HG03139 (cell line): Measurements from ENCODE around the gene GFRA4.

ENCODE experiments used
- ATAC-seq: cut with Tn5 transposase; IDR thresholded peaks from one replicate; pipeline ENCODE4 v1.9.1; 2021; ENCODE audit not compliant: unreplicated experiment

GFRA4 gene

DNA sequence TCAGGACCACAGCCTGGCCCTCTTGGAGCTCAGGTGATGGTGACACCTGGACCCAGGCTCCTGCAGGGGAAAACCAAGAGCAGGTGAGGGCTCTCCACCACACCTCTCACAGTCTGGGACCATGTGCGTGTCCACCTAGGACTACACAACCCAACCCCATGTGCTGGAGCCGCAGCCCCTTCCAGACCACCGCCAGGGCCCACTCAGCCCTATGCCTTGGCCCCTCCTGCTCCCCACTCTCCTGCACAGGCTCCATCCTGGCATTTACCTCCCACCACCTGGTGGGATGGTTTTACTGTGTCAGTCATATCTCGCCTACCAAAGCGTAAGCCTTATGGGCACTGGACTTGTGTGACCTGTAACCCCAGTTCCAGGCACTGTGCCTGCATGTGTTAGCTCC, 31.7 kb upstream of the GFRA4 start:
- no peak for ATAC-seq

DNA sequence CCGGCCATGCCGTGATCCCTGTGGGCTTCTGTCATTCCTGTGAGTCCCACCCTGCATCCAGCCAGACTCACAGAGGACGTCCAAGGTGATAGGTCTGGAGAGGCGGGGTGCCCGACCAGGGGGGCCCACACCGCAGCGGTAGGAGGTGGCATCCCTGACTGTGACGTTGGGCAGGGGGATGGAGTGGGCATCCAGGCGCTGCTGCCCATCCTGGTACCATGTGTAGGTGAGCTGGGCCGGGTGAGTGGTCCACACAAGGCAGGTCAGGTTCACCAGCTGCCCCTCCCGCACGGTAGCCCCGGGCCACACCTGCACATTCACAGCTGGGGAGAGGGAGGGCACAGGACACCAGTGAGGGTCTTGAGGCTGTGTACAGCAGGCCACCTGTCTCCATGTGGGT, 30.2 kb upstream of the GFRA4 start:
- no peak for ATAC-seq

- ATAC-seq = no peak
Observed at GRCh38 chr20:3692706-3693294, 29.6 kb upstream of the GFRA4 start.

GRCh38 chr20:3691897-3692296, 28.7 kb upstream of the GFRA4 start:
- no peak for ATAC-seq

GRCh38 chr20:3691306-3691705, 28.1 kb upstream of the GFRA4 start:
- ATAC-seq = no peak

DNA sequence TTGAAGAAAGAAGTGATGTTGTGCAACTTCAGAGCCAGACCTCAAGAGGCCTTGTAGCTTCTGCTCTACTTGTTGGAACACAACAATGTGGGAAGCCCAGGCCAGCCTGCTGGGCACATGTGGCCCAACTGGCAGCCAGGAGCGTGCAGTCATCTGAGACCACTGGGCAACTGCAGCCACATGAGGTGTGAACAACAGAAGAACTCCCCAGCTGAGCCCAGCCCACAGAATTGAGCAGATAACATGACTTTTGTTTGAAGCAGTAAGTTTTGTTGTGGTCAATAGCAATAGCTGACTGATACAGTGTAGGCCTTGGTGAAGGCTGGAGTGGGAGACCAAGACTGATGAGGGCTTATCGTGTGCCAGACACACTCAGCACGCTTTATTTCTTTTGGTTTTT, 27.2 kb upstream of the GFRA4 start:
- ATAC-seq = no peak

GRCh38 chr20:3689978-3690377, 26.8 kb upstream of the GFRA4 start:
- ATAC-seq = no peak

DNA sequence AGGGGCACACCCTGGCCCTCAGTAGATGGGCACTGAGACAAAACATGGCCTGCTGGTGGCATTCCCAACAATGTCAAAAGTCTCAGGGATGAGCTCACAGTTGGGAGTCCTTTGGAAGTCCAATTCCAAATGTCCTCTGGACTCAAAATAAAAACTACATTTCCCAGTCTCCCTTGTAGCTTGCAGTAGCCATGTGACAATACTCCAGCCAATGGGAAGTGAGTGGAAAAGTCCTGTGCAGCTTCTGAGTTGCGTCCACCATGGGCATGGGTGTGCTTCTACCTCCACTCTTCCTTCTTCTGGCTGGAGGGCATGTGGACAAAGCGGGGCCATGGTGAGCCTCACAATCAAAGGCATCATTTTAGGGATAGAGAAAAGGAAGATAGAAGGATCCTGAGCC, 24.5 kb upstream of the GFRA4 start:
- no peak for ATAC-seq

DNA sequence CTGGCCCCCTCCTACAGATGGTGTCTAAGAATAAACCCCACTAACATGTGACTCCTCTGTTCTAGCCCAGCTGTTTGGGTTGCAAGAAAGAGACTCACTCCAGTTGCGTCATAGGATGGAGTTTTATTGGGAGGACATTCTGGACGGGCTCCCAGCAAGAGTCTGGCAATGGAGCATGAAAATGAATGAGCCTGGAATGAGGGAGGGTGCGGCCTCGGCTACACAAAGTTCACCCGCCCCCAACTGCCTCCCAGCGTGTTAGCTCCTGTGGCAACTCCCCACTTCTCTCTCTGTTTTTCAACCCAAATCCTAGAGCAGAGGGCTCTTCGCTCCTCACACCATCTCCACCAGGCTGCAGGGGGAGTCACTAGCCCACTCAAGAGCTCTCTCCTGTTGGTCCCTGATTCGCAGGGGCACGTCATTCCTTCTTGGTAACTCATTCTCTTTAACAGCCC, 23.7 kb upstream of the GFRA4 start:
- no peak for ATAC-seq

DNA sequence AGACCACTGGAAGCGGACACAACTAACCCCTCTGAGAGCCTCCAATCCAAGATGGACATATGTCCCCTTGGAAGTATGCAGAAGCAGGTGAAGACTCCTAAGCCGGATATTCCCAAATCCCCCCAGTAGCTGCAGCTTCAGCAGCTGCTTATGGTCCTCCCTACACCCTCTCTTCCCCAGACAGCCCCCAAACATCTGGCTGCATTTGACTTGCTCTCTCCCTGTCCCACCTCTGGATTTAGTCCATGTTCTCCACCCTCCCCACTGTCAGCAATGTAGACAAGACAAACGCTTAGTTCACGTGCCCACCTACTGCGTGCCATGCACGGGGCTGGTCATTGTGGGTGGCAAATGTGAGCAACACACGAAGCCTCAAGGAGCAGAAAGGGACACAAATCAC, 23.2 kb upstream of the GFRA4 start:
- no peak for ATAC-seq

DNA sequence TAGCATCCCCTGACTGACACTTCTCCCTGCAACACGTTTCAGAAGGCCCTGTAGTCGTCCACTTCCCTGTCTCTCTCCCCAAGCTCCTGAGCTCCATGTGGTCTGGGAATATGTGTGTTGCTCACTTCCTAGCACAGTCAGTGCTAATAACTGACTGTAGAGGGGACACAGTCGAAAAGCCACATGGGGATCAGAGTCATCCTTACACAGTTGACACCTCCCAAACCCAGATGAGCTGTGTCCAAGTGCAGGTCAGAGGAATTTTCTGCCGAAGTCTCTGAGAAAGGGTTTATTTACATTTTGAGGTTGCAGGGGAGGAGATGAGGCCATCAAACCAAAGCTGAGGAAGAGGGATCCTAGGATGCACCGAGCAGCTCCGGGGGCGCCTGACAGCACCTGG, 22.1 kb upstream of the GFRA4 start:
- ATAC-seq = no peak

GRCh38 chr20:3681931-3682781, 19.0 kb upstream of the GFRA4 start, which contains the start of gene ADAM33:
TSS of gene ADAM33 (minus strand) at chr20:3682010. CDS start at chr20:3682004, 6 bp downstream.
- ATAC-seq = no peak

- no peak for ATAC-seq
Observed at GRCh38 chr20:3681352-3681930, 18.2 kb upstream of the GFRA4 start.

- ATAC-seq = no peak
Observed at GRCh38 chr20:3680701-3681351, 17.6 kb upstream of the GFRA4 start.

DNA sequence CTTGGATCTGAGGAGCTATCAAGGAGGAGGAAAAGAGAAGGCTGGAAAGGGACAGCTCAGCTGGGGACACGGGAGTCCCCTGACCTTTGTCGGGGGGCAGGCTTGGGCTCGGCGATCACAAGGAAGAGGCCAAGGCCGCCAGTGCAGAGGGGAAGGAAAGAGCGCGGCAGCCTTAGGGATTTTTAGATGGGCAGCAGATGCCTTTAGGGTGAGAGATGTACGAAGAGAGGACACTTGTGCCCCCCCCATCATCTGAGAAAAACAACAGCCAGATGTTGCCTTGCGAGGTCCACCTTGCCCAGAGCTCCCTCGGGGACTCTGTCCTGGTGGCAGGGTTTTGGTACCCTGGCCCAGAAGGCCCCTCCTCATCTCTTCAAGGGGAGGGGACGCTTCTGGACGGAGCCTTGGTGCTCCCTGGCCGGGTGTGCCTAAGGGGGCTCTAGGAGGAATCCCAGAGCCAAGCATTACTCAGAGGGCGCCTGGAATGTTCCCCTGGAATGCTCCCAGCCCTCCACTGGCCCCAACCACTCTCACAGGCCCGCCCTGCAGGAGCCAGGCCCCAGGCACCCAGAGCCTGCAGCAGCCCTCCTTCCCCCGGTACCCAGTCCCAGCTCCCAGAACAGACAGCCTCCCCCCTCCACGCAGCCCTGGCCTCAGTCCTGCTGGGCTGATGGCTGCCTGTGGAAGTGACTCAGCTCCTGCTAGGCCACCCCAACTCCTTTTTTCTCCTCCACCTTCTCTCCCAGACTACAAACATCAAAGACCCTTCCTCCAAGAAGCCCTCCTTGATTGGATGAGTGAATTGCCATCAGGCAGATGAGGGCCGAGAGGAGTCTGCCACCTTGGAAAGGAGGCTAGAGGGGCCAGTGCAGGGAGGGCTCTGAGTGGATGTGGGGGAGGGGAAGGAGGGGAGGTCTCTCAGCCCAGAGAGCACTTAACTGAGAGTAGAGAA, 16.8 kb upstream of the GFRA4 start:
- ATAC-seq = no peak

GRCh38 chr20:3678856-3679720, 15.9 kb upstream of the GFRA4 start:
- no peak for ATAC-seq

- ATAC-seq = no peak
Observed at GRCh38 chr20:3678198-3678597, 15.0 kb upstream of the GFRA4 start.

GRCh38 chr20:3677733-3678132, 14.5 kb upstream of the GFRA4 start:
- no peak for ATAC-seq
